Amniotic epithelial cell (primary cell): ENCODE measurements around the gene PFKFB3.
A peak's percentile ranks its signal among the peaks of the same experiment; 100 is the strongest.
"Not testable (repeated sequence)": the region's sequence is repeated elsewhere in the genome, so short reads cannot be mapped to it uniquely, and the experiment has no call there.

Source experiments
- DNase-seq: peaks from one replicate; pipeline ENCODE4 v3.0.0-alpha.2; 2010; ENCODE audit warnings: low read depth

PFKFB3 gene

GRCh38 chr10:6202098-6202683 lies 541 bp upstream of the PFKFB3 start:
- no peak for DNase-seq

- peak; percentile 38 for DNase-seq
These were observed 765 bp downstream of the PFKFB3 start for GRCh38 chr10:6203331-6204062.

GRCh38 chr10:6204063-6204340 lies 1.3 kb downstream of the PFKFB3 start:
- no peak for DNase-seq

- DNase-seq: peak; percentile 70
These were observed 1.8 kb downstream of the PFKFB3 start for GRCh38 chr10:6204341-6205191.

GRCh38 chr10:6206486-6206885 lies 3.8 kb downstream of the PFKFB3 start:
- DNase-seq: not testable (repeated sequence)

GRCh38 chr10:6207658-6208057 lies 4.9 kb downstream of the PFKFB3 start:
- peak; percentile 49 for DNase-seq

- no peak for DNase-seq
These were observed 6.1 kb downstream of the PFKFB3 start for GRCh38 chr10:6208799-6209235.

GRCh38 chr10:6211341-6211670 lies 8.6 kb downstream of the PFKFB3 start:
- DNase-seq: no peak

- peak; percentile 81 for DNase-seq
These were observed 9.2 kb downstream of the PFKFB3 start for GRCh38 chr10:6211671-6212635.

- no peak for DNase-seq
These were observed 10.1 kb downstream of the PFKFB3 start for GRCh38 chr10:6212806-6213205.

GRCh38 chr10:6213257-6213905 lies 10.6 kb downstream of the PFKFB3 start:
- DNase-seq: no peak

GRCh38 chr10:6213908-6214307 lies 11.2 kb downstream of the PFKFB3 start:
- no peak for DNase-seq

GRCh38 chr10:6214612-6215011 lies 11.9 kb downstream of the PFKFB3 start:
- no peak for DNase-seq

- DNase-seq: no peak
These were observed 12.5 kb downstream of the PFKFB3 start for GRCh38 chr10:6215241-6215640.

GRCh38 chr10:6215683-6216484 lies 13.2 kb downstream of the PFKFB3 start:
- DNase-seq: no peak

- no peak for DNase-seq
These were observed 14.2 kb downstream of the PFKFB3 start for GRCh38 chr10:6216916-6217315.

GRCh38 chr10:6217611-6218010 lies 14.9 kb downstream of the PFKFB3 start:
- no peak for DNase-seq

GRCh38 chr10:6218692-6219493 lies 16.2 kb downstream of the PFKFB3 start:
- peak; percentile 85 for DNase-seq

- DNase-seq: no peak
These were observed 16.7 kb downstream of the PFKFB3 start for GRCh38 chr10:6219494-6219836.
